Subcutaneous adipose tissue (tissue), 4 donors: Measurements from ENCODE around the gene COQ7. TPM values are rescaled to one million over a fixed set of nuclear protein-coding genes. Genes with fewer than 3 reads are reported as not detected.

Source experiments
- CTCF ChIP-seq: fragments of 450-650 bp; IDR thresholded peaks from one replicate; pipeline ENCODE4 v1.5.1; 2016; ENCODE audit warnings: low read depth, mild to moderate bottlenecking, control low read depth, antibody characterized with exemption, moderate library complexity
- total RNA-seq, 4 donors: library from RNA; depleted of rRNA; stranded (reverse); fragments of >200 nt; gene quantifications; one replicate each; pipeline ENCODE4 v1.1.0, GENCODE V29; 2016

The COQ7 gene
- total RNA-seq, 4 donors from 2014 or later: 9.5 to 26.0 (median 13.2) TPM

- no peak for TF ChIP-seq CTCF
Measured at GRCh38 chr16:19040400-19040799, 27.0 kb upstream of the COQ7 start.

- no peak for TF ChIP-seq CTCF
Measured at GRCh38 chr16:19044769-19045168, 22.6 kb upstream of the COQ7 start.

DNA sequence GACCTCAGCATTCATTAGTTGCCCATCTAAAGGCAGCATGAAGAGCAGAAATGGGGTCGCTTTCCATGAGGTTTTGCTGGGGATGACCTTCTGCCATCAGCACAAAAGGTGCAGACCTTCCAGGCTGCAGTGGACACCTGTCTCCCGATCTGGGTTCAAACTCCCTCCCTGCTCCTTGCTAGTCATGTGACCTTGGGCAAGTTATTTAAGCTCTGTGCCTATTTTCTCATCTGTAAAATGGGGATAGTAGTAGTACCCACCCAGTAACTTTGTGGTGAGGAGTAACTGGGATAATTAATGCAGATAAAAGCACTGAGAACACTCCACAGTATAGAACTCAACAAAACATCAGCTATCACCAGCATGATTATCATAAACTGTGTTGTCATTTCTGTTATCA, 21.4 kb upstream of the COQ7 start:
- no peak for TF ChIP-seq CTCF

- TF ChIP-seq CTCF: no peak
Measured at GRCh38 chr16:19062706-19063105, 4.7 kb upstream of the COQ7 start.

DNA sequence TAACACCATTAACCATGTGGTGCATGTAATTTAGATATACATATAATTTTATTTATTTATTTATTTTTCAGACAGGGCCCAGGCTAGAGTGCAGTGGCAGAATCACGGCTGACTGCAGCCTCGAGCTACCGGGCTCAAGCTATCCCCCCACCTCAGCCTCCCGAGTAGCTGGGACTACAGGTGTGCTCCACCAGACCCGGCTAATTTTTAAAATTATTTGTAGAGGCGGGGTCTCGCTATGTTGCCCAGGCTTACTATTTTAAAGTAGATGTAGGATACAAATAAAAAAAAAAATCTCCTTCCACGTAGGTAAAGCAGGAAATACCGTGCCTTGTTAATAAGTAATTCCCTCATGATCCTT, 446 bp upstream of the COQ7 start:
- no peak for TF ChIP-seq CTCF

DNA sequence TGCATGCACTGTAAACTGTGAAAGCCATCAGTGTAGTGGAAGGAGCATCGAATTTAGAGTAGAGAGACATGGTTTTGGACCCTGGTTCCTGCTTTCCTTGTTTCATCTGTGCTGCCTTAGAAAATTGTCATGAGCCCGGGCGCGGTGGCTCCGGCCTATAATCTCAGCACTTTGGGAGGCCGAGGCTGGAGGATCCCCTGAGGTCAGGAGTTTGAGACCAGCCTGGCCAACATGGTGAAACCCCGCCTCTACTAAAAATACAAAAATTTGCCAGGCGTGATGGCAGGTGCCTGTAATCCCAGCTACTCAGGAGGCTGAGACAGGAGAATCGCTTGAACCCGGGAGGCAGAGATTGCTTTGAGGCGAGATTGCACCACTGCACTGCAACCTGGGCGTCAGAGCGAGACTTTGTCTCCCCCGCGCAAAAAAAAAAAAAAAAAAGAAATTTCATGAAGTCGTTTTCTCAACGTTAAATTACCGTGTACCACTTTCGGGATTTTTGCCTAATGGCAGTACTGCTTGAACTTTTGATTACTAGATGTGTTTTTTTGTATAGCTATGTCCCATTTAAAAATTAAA, 912 bp downstream of the COQ7 start:
- TF ChIP-seq CTCF: no peak

GRCh38 chr16:19071811-19072777, 4.7 kb downstream of the COQ7 start:
- TF ChIP-seq CTCF: no peak
